ENCODE results near the gene ZNF281. TPM values are rescaled to one million over a fixed set of nuclear protein-coding genes. Genes with fewer than 3 reads are reported as not detected.
A peak's percentile ranks its signal among the peaks of the same experiment; 100 is the strongest.

Gene ZNF281
- total and polyA plus RNA-seq, 7 experiments from 2014 or later = 16.3 to 35.3 (median 27.3) TPM

GRCh38 chr1:200410566-200410878 is 686 bp upstream of the ZNF281 start:
- peaks cover 0 to 12% (median 0%) of the 10 kb centered on the region in 5 donors for H3K27me3 Mint-ChIP-seq
- peaks cover 32 to 57% (median 48%) of the 10 kb centered on the region in 7 donors for H3K4me1 Mint-ChIP-seq
- H3K36me3 ChIP-seq (ENCODE audit: control insufficient read depth in 2 of 3, insufficient read depth in 3 of 3, low read length in 3 of 3) = peaks cover 0 to 10% (median 0%) of the 10 kb centered on the region in 3 experiments
- ChIA-PET CTCF (interaction anchor here (1.3 kb wide), 1 partner anchor 106 kb away, joined by 4 read pairs; no protein-coding TSS in a partner anchor), POLR2A (interaction anchor here (0.5 to 1.2 kb wide), 2 partner anchors 18 to 109 kb away, joined by 3 to 5 read pairs; no protein-coding TSS in a partner anchor)
- H3K27me3 ChIP-seq (ENCODE audit: control insufficient read depth in 2 of 2, insufficient read depth in 2 of 2, low read length in 2 of 2) = no peaks in the 10 kb centered on the region
- intact Hi-C loops (cut with micrococcal nuclease) = loop anchor here (1.0 to 5.0 kb wide), 13 partner anchors 37 to 609 kb away; partner anchors contain the start of genes CAMSAP2 (in 1 of the 2), DDX59 (in 1 of the 2) and KIF14 (in 1 of the 2)
- H3K9me3 Mint-ChIP-seq = peaks cover 0 to 7% (median 2%) of the 10 kb centered on the region in 11 donors
- ATAC-seq = no peak
- H3K27ac ChIP-seq (ENCODE audit: low read depth, low read length) = peak overlapping the region; percentile 86
- H3K27ac Mint-ChIP-seq = peak overlapping the region; percentile 92 to 99 (median 97)
- no peaks in the 10 kb centered on the region for H3K9me3 ChIP-seq (ENCODE audit: control insufficient read depth in 2 of 3, low read length in 3 of 3)
- peaks cover 33 to 36% of the 10 kb centered on the region in 2 donors for H3K4me1 ChIP-seq (ENCODE audit: control insufficient read depth in 2 of 2, insufficient read depth in 2 of 2, low read length in 2 of 2)
- DNase-seq = peak in 4 of 9 donors; percentile 3 to 21 (median 10)
- peak overlapping the region; percentile 93 to 100 (median 98) for H3K4me3 Mint-ChIP-seq
- H3K4me3 ChIP-seq (ENCODE audit: low read length) = peak overlapping the region; percentile 69
- H3K36me3 Mint-ChIP-seq = peaks cover 6 to 36% (median 27%) of the 10 kb centered on the region in 5 donors

- Mint-ChIP-seq H3K36me3 (peaks cover 6 to 40% (median 30%) of the 10 kb centered on the region in 5 donors), H3K27ac (peak overlapping the region; percentile 92 to 99 (median 97)), H3K27me3 (peaks cover 0 to 12% (median 0%) of the 10 kb centered on the region in 5 donors), H3K9me3 (peaks cover 0 to 7% (median 2%) of the 10 kb centered on the region in 11 donors), H3K4me3 (peak overlapping the region; percentile 93 to 100 (median 98)), H3K4me1 (peaks cover 36 to 69% (median 58%) of the 10 kb centered on the region in 7 donors)
- ATAC-seq (peak; percentile 44), DNase-seq (peak in 1 of 9 donors; percentile 33)
- Histone ChIP-seq H3K27me3 (ENCODE audit: control insufficient read depth in 2 of 2, insufficient read depth in 2 of 2, low read length in 2 of 2) (no peaks in the 10 kb centered on the region), H3K4me1 (ENCODE audit: control insufficient read depth in 2 of 2, insufficient read depth in 2 of 2, low read length in 2 of 2) (peaks cover 36 to 37% of the 10 kb centered on the region in 2 donors), H3K27ac (ENCODE audit: low read depth, low read length) (peak overlapping the region; percentile 86), H3K4me3 (ENCODE audit: low read length) (peak overlapping the region; percentile 69), H3K9me3 (ENCODE audit: control insufficient read depth in 2 of 3, low read length in 3 of 3) (no peaks in the 10 kb centered on the region), H3K36me3 (ENCODE audit: control insufficient read depth in 2 of 3, insufficient read depth in 3 of 3, low read length in 3 of 3) (peaks cover 0 to 10% (median 0%) of the 10 kb centered on the region in 3 experiments)
- ChIA-PET POLR2A (interaction anchor here (0.6 kb wide), 1 partner anchor 105 kb away, joined by 4 read pairs; no protein-coding TSS in a partner anchor), CTCF (interaction anchor here (1.3 kb wide), 1 partner anchor 105 kb away, joined by 4 read pairs; no protein-coding TSS in a partner anchor)
- intact Hi-C loops (cut with micrococcal nuclease) = loop anchor here in 1 of 2 donors (10.0 kb wide), 1 partner anchor 746 kb away; the partner anchor contains the start of gene TMEM9
These were observed 554 bp downstream of the ZNF281 start for GRCh38 chr1:200409203-200409760.

- Histone ChIP-seq H3K27me3 (ENCODE audit: control insufficient read depth in 2 of 2, insufficient read depth in 2 of 2, low read length in 2 of 2) (no peaks in the 10 kb centered on the region), H3K4me3 (ENCODE audit: low read length) (no peak overlapping the region), H3K4me1 (ENCODE audit: control insufficient read depth in 2 of 2, insufficient read depth in 2 of 2, low read length in 2 of 2) (peaks cover 36 to 37% of the 10 kb centered on the region in 2 donors), H3K36me3 (ENCODE audit: control insufficient read depth in 2 of 3, insufficient read depth in 3 of 3, low read length in 3 of 3) (peaks cover 0 to 10% (median 0%) of the 10 kb centered on the region in 3 experiments), H3K27ac (ENCODE audit: low read depth, low read length) (no peak overlapping the region), H3K9me3 (ENCODE audit: control insufficient read depth in 2 of 3, low read length in 3 of 3) (no peaks in the 10 kb centered on the region)
- H3K36me3 Mint-ChIP-seq = peaks cover 6 to 45% (median 34%) of the 10 kb centered on the region in 5 donors
- intact Hi-C loops (cut with micrococcal nuclease) = loop anchor here in 1 of 2 donors (10.0 kb wide), 1 partner anchor 749 kb away; the partner anchor contains the start of gene TMEM9
- H3K4me1 Mint-ChIP-seq = peaks cover 42 to 92% (median 85%) of the 10 kb centered on the region in 7 donors
- ChIA-PET CTCF (no interaction called here), POLR2A (no interaction called here)
- peaks cover 0 to 7% (median 2%) of the 10 kb centered on the region in 11 donors for H3K9me3 Mint-ChIP-seq
- H3K4me3 Mint-ChIP-seq = peak overlapping the region in 9 of 10 donors; percentile 18 to 97 (median 61)
- no peak for ATAC-seq
- no peak for DNase-seq
- H3K27me3 Mint-ChIP-seq = peaks cover 0 to 3% (median 0%) of the 10 kb centered on the region in 5 donors
- H3K27ac Mint-ChIP-seq = peak overlapping the region in 1 of 9 donors; percentile 26
These were observed 3.6 kb downstream of the ZNF281 start for GRCh38 chr1:200406161-200406797.

GRCh38 chr1:200405264-200405663 is 4.6 kb downstream of the ZNF281 start:
- no peak overlapping the region for H3K4me3 ChIP-seq (ENCODE audit: low read length)
- peaks cover 37 to 96% (median 85%) of the 10 kb centered on the region in 7 donors for H3K4me1 Mint-ChIP-seq

GRCh38 chr1:200401708-200402107 is 8.1 kb downstream of the ZNF281 start:
- Mint-ChIP-seq H3K4me1 (peaks cover 19 to 84% (median 66%) of the 10 kb centered on the region in 7 donors), H3K9me3 (peaks cover 0 to 7% (median 0%) of the 10 kb centered on the region in 11 donors), H3K4me3 (peak overlapping the region in 1 of 10 donors; percentile 2), H3K27me3 (no peaks in the 10 kb centered on the region), H3K27ac (peak overlapping the region in 1 of 9 donors; percentile 0), H3K36me3 (peaks cover 0 to 27% (median 20%) of the 10 kb centered on the region in 5 donors)
- ChIA-PET POLR2A (no interaction called here), CTCF (no interaction called here)
- intact Hi-C loops (cut with micrococcal nuclease) = loop anchor here in 1 of 2 donors (10.0 kb wide), 1 partner anchor 753 kb away; the partner anchor contains the start of gene TMEM9
- Histone ChIP-seq H3K4me1 (ENCODE audit: control insufficient read depth in 2 of 2, insufficient read depth in 2 of 2, low read length in 2 of 2) (peaks cover 12 to 15% of the 10 kb centered on the region in 2 donors), H3K9me3 (ENCODE audit: control insufficient read depth in 2 of 3, low read length in 3 of 3) (no peaks in the 10 kb centered on the region), H3K27ac (ENCODE audit: low read depth, low read length) (no peak overlapping the region), H3K4me3 (ENCODE audit: low read length) (no peak overlapping the region), H3K36me3 (ENCODE audit: control insufficient read depth in 2 of 3, insufficient read depth in 3 of 3, low read length in 3 of 3) (no peaks in the 10 kb centered on the region), H3K27me3 (ENCODE audit: control insufficient read depth in 2 of 2, insufficient read depth in 2 of 2, low read length in 2 of 2) (no peaks in the 10 kb centered on the region)
- DNase-seq = no peak
- no peak for ATAC-seq

More at GRCh38 chr1:200405264-200405663, 4.6 kb downstream of the ZNF281 start:
- Mint-ChIP-seq H3K27ac (peak overlapping the region in 1 of 9 donors; percentile 26), H3K36me3 (peaks cover 6 to 45% (median 37%) of the 10 kb centered on the region in 5 donors), H3K4me3 (peak overlapping the region in 8 of 10 donors; percentile 37 to 97 (median 56)), H3K9me3 (peaks cover 0 to 7% (median 2%) of the 10 kb centered on the region in 11 donors), H3K27me3 (peaks cover 0 to 3% (median 0%) of the 10 kb centered on the region in 5 donors)
- ChIA-PET CTCF (no interaction called here), POLR2A (no interaction called here)
- peaks cover 36 to 37% of the 10 kb centered on the region in 2 donors for H3K4me1 ChIP-seq (ENCODE audit: control insufficient read depth in 2 of 2, insufficient read depth in 2 of 2, low read length in 2 of 2)
- intact Hi-C loops (cut with micrococcal nuclease) = loop anchor here in 1 of 2 donors (10.0 kb wide), 1 partner anchor 750 kb away; the partner anchor contains the start of gene TMEM9
- H3K36me3 ChIP-seq (ENCODE audit: control insufficient read depth in 2 of 3, insufficient read depth in 3 of 3, low read length in 3 of 3) = peaks cover 0 to 10% (median 0%) of the 10 kb centered on the region in 3 experiments
- H3K27me3 ChIP-seq (ENCODE audit: control insufficient read depth in 2 of 2, insufficient read depth in 2 of 2, low read length in 2 of 2) = no peaks in the 10 kb centered on the region
- ATAC-seq (no peak), DNase-seq (no peak)
- H3K9me3 ChIP-seq (ENCODE audit: control insufficient read depth in 2 of 3, low read length in 3 of 3) = no peaks in the 10 kb centered on the region
- H3K27ac ChIP-seq (ENCODE audit: low read depth, low read length) = no peak overlapping the region

GRCh38 chr1:200401263-200401662 is 8.6 kb downstream of the ZNF281 start:
- Mint-ChIP-seq H3K36me3 (peaks cover 0 to 24% (median 17%) of the 10 kb centered on the region in 5 donors), H3K27ac (peak overlapping the region in 1 of 9 donors; percentile 0), H3K9me3 (peaks cover 0 to 3% (median 0%) of the 10 kb centered on the region in 11 donors), H3K4me1 (peaks cover 20 to 79% (median 62%) of the 10 kb centered on the region in 7 donors), H3K27me3 (no peaks in the 10 kb centered on the region), H3K4me3 (peak overlapping the region in 1 of 10 donors; percentile 2)
- POLR2A ChIA-PET = no interaction called here
- no peaks in the 10 kb centered on the region for H3K27me3 ChIP-seq (ENCODE audit: control insufficient read depth in 2 of 2, insufficient read depth in 2 of 2, low read length in 2 of 2)
- CTCF ChIA-PET = no interaction called here
- no peaks in the 10 kb centered on the region for H3K36me3 ChIP-seq (ENCODE audit: control insufficient read depth in 2 of 3, insufficient read depth in 3 of 3, low read length in 3 of 3)
- no peak overlapping the region for H3K27ac ChIP-seq (ENCODE audit: low read depth, low read length)
- DNase-seq (no peak), ATAC-seq (no peak)
- no peak overlapping the region for H3K4me3 ChIP-seq (ENCODE audit: low read length)
- no peaks in the 10 kb centered on the region for H3K9me3 ChIP-seq (ENCODE audit: control insufficient read depth in 2 of 3, low read length in 3 of 3)
- H3K4me1 ChIP-seq (ENCODE audit: control insufficient read depth in 2 of 2, insufficient read depth in 2 of 2, low read length in 2 of 2) = peaks cover 7 to 11% of the 10 kb centered on the region in 2 donors
- intact Hi-C loops (cut with micrococcal nuclease) = loop anchor here in 1 of 2 donors (10.0 kb wide), 1 partner anchor 754 kb away; the partner anchor contains the start of gene TMEM9

All from naive thymus-derived CD4-positive, alpha-beta T cell (primary cell).